Measurements from ENCODE around the gene KIRREL3.
A peak's percentile ranks its signal among the peaks of the same experiment; 100 is the strongest.

Gene KIRREL3

DNA sequence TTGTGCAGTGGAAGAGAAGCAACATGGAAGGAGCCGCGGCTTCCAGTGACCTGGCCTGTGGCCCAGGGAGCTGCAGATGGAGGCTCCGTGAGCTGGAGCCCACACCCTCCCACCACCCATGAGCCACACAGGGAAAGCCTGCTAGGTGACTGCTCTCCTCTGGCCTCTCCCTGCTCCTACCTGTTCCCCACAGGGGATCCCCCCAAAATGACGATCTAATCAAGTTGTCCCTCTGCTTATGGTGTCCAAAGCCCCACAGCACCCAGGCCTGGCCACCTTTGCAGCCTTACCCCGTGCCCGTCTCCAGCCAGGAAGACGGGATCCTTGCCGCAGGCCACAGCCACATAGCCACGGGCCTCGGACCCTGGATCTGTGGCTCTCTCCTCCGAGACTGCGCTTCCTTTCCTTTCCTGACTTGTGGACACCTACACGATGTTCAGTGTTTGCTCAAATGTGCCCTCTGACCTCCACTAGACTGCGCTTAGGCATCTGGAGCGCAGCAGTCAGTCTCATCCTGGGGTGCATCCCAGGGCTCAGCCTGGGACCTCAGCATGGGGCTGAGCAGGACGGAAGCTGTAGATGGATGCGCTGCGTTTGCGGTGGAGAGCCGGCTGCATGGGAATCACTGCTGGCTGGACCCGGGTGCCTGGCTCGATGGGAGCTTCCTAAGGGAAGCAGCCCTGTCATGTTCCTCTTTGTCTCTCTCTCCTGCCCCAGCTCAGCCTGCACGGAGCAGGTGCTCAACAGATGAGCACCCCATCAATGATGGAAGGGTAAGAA is 511.8 kb downstream of the KIRREL3 start:
- no peak overlapping the region for H3K4me3 ChIP-seq (ENCODE audit: control insufficient read depth, low read depth, low read length)
- no peak for DNase-seq (ENCODE audit: low read depth)
- TF ChIP-seq, protein P1, sequence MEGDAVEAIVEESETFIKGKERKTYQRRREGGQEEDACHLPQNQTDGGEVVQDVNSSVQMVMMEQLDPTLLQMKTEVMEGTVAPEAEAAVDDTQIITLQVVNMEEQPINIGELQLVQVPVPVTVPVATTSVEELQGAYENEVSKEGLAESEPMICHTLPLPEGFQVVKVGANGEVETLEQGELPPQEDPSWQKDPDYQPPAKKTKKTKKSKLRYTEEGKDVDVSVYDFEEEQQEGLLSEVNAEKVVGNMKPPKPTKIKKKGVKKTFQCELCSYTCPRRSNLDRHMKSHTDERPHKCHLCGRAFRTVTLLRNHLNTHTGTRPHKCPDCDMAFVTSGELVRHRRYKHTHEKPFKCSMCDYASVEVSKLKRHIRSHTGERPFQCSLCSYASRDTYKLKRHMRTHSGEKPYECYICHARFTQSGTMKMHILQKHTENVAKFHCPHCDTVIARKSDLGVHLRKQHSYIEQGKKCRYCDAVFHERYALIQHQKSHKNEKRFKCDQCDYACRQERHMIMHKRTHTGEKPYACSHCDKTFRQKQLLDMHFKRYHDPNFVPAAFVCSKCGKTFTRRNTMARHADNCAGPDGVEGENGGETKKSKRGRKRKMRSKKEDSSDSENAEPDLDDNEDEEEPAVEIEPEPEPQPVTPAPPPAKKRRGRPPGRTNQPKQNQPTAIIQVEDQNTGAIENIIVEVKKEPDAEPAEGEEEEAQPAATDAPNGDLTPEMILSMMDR (IDR thresholded peaks at IDR 0.05; ENCODE audit: control insufficient read depth, insufficient read depth, low read depth, low read length, missing control alignments), result no peak

DNA sequence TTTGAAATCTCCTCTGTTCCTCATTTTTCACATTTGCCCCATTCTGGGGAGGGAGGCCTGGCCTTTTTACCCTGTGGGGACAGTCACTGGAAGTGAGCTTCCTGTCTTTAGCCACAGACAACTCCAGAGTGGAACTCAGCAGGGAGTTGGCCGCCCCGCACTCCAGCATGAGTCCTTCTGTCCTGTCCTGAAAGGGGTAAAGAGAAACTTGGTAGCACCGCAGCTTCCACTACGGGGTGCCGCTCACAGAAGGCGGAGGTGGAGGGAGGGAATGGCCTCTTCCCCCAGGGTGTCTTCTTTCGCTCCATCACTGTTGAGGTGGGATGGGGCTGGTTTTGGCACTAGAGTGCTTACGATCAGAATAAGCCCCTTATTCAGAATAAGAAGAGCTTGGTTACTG is 512.9 kb downstream of the KIRREL3 start:
- DNase-seq (ENCODE audit: low read depth), result no peak
- TF ChIP-seq, protein P1 (IDR thresholded peaks at IDR 0.05; ENCODE audit: control insufficient read depth, insufficient read depth, low read depth, low read length, missing control alignments), result no peak
- H3K4me3 ChIP-seq (ENCODE audit: control insufficient read depth, low read depth, low read length), result no peak overlapping the region

DNA sequence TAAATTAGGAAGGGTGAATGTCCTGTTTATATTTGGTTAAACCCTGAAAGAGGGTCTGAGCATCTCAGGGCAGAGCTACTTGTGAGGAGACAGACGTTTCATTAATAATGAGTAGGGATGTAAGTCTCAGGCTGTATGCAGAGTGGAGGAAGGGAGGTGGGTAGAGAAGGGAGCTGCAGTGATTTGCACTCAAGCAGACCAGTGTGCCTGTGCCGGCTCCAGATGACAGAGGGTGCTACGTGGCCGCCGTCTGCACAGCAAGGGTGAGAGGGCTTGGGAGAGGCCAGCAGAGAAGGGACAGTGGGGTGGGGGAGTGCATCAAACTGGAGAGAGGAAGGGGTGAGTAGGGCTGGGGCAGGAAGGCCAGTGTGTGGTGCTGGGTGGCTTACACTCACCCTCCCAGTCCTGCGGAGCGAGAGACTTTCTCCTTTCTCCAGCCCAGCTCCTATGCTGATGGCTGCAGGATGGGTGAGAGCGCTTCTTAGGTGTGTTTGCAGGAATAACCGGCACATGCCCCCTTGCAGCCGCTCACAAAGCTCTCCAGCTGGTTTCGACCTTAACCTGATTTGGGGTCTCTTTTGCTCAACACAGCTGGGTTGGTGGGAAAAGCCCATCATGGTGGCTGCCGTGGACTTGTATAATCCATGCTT is 514.5 kb downstream of the KIRREL3 start:
- DNase-seq (ENCODE audit: low read depth), result no peak
- TF ChIP-seq, protein P1 (IDR thresholded peaks at IDR 0.05; ENCODE audit: control insufficient read depth, insufficient read depth, low read depth, low read length, missing control alignments), result no peak
- H3K4me3 ChIP-seq (ENCODE audit: control insufficient read depth, low read depth, low read length), result no peak overlapping the region

DNA sequence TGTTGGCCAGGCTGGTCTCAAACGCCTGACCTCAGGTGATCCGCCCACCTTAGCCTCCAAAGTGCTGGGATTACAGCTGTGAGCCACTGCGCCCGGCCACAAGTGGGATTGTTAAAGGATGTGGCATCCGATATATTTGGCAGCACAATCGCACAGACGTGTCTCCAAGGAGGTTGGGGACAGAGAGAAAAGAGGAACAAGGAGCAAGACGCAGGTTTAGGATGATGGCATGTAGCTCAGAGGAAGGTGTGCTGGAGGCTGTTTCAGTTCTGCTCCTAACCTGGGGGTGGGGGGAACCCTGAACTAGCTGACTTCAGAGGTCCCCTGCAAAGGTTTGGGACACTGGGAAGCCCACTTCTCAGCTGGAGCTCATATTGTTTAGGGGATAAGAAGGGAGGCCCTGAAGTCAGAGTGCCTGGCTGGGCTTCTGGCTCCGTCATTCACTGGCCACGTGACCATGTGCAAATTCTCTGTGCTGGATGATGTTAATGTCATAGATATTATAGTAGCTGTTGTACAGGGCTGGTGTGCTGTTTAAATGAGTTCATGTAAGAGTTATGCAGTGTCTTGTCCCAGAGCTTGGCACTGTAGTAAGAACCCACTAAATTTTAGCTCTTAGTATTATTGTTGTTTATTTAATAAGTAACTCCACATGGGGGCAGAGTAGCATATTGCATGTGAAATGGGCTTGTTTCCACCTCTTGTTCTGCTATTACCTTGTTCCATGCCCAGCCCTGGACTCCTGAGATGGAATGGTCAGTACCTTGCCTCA is 515.4 kb downstream of the KIRREL3 start:
- TF ChIP-seq, protein P1 (IDR thresholded peaks at IDR 0.05; ENCODE audit: control insufficient read depth, insufficient read depth, low read depth, low read length, missing control alignments), result peak; percentile 21
- H3K4me3 ChIP-seq (ENCODE audit: control insufficient read depth, low read depth, low read length), result no peak overlapping the region
- DNase-seq (ENCODE audit: low read depth), result peak; percentile 20

DNA sequence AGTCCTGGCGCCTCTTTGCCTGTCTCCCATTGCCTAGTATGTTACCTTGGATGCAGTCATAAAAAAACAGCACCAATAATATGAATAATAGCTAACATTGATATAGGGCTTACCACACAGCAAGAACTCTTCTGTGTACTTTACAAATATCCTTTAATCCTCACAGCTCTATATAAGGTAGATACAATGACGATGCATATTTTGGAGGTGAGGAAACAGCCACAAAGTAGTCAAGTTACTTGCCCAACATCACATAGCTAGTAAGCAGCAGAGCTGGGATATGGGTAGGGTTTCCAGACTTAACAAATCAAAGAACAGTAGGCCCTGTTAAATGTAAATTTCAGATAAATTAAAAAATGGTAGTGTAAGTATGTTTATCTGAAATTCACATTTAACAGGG is 516.3 kb downstream of the KIRREL3 start:
- no peak overlapping the region for H3K4me3 ChIP-seq (ENCODE audit: control insufficient read depth, low read depth, low read length)
- peak; percentile 62 for DNase-seq (ENCODE audit: low read depth)
- TF ChIP-seq, protein P1 (IDR thresholded peaks at IDR 0.05; ENCODE audit: control insufficient read depth, insufficient read depth, low read depth, low read length, missing control alignments), result no peak

DNA sequence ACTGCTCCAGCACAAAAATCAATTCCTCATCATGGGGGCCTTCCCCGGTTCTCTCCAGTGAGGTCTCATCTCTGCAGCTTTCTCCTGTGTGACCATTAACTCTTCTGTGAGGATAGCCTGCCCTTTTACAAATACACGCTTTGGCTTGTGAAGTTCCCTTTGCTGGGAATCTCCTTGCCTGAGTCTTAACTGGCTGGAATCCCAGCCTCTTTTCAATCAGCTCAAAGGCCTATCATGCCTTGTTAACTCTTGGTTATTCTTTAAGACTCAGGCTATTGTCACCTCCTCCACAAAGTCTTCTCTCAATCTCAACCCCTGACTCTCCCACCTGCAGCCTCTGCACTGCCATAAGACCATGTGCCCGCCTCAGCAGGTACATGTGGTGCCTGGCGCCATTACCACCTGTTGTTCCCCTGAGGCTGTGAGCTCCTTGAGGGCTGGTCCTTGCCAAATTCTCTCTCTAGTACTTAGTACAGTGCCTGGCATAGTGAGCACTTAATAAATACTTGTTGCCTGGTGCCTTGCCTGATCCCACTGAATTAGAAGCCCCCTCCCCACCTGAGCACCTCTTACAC is 516.9 kb downstream of the KIRREL3 start:
- TF ChIP-seq, protein P1 (IDR thresholded peaks at IDR 0.05; ENCODE audit: control insufficient read depth, insufficient read depth, low read depth, low read length, missing control alignments), result no peak
- DNase-seq (ENCODE audit: low read depth), result no peak

More for the DNA sequence above, 516.9 kb downstream of the KIRREL3 start:
- H3K4me3 ChIP-seq (ENCODE audit: control insufficient read depth, low read depth, low read length), result no peak overlapping the region
